ENCODE measurements around the gene ACTG1. TPM values are rescaled to one million over a fixed set of nuclear protein-coding genes. Genes with fewer than 3 reads are reported as not detected.

Gene ACTG1
- total RNA-seq, 4 donors from 2014 or later = 2,510 to 3,878 (median 3,203) TPM

- TF ChIP-seq POLR2A (IDR thresholded peaks at IDR 0.05) (no peak), CTCF (IDR thresholded peaks at IDR 0.05) (no peak)
- Histone ChIP-seq H3K4me3 (no peak overlapping the region), H3K27me3 (no peaks in the 10 kb centered on the region), H3K9me3 (no peaks in the 10 kb centered on the region), H3K4me1 (no peaks in the 10 kb centered on the region), H3K27ac (no peak overlapping the region), H3K36me3 (peaks cover 0 to 85% (median 0%) of the 10 kb centered on the region in 3 donors)
- no peak for DNase-seq
Measured at GRCh38 chr17:81543339-81543675, 30.7 kb upstream of the ACTG1 start.

GRCh38 chr17:81542431-81543338 is 30.1 kb upstream of the ACTG1 start:
- DNase-seq = no peak
- Histone ChIP-seq H3K36me3 (peaks cover 0 to 81% (median 0%) of the 10 kb centered on the region in 3 donors), H3K27ac (no peak overlapping the region), H3K4me1 (peaks cover 0 to 2% (median under 1%) of the 10 kb centered on the region in 4 donors), H3K9me3 (no peaks in the 10 kb centered on the region), H3K27me3 (no peaks in the 10 kb centered on the region), H3K4me3 (no peak overlapping the region)
- TF ChIP-seq POLR2A (IDR thresholded peaks at IDR 0.05) = no peak
- TF ChIP-seq CTCF (IDR thresholded peaks at IDR 0.05) = no peak

- peaks cover 0 to 13% of the 10 kb centered on the region in 2 donors for H3K27me3 ChIP-seq
- no peak overlapping the region for H3K4me3 ChIP-seq
- no peak for TF ChIP-seq CTCF (IDR thresholded peaks at IDR 0.05)
- H3K27ac ChIP-seq = no peak overlapping the region
- H3K36me3 ChIP-seq = peaks cover 0 to 66% (median 0%) of the 10 kb centered on the region in 3 donors
- no peak for DNase-seq
- H3K4me1 ChIP-seq = peaks cover 0 to 18% (median 11%) of the 10 kb centered on the region in 4 donors
- H3K9me3 ChIP-seq = no peaks in the 10 kb centered on the region
Measured at GRCh38 chr17:81541123-81541522, 28.5 kb upstream of the ACTG1 start.

- Histone ChIP-seq H3K27ac (no peak overlapping the region), H3K4me1 (peaks cover 0 to 19% (median 11%) of the 10 kb centered on the region in 4 donors), H3K27me3 (peaks cover 0 to 13% of the 10 kb centered on the region in 2 donors), H3K4me3 (no peak overlapping the region), H3K36me3 (peaks cover 0 to 61% (median 0%) of the 10 kb centered on the region in 3 donors), H3K9me3 (no peaks in the 10 kb centered on the region)
- no peak for DNase-seq
- TF ChIP-seq POLR2A (IDR thresholded peaks at IDR 0.05) = no peak
- TF ChIP-seq CTCF (IDR thresholded peaks at IDR 0.05) = no peak
Measured at GRCh38 chr17:81540676-81541027, 28.1 kb upstream of the ACTG1 start.

GRCh38 chr17:81539961-81540675 is 27.5 kb upstream of the ACTG1 start:
- Histone ChIP-seq H3K9me3 (no peaks in the 10 kb centered on the region), H3K36me3 (peaks cover 0 to 56% (median 0%) of the 10 kb centered on the region in 3 donors), H3K4me3 (no peak overlapping the region), H3K4me1 (peaks cover 0 to 19% (median 11%) of the 10 kb centered on the region in 4 donors), H3K27ac (no peak overlapping the region), H3K27me3 (peaks cover 0 to 13% of the 10 kb centered on the region in 2 donors)
- TF ChIP-seq POLR2A (IDR thresholded peaks at IDR 0.05) = no peak
- TF ChIP-seq CTCF (IDR thresholded peaks at IDR 0.05) = no peak
- no peak for DNase-seq

Data from Peyer's patch (tissue), 4 donors.